Endothelial cell of umbilical vein (primary cell): ENCODE results near the gene AUTS2. TPM values are rescaled to one million over a fixed set of nuclear protein-coding genes. Genes with fewer than 3 reads are reported as not detected.

Source experiments
- BruUV-seq: library from RNA; stranded (reverse); fragments of 400-500 nt; replicated peaks from 2 replicates; lab custom pipeline; 2021; lab: Mats Ljungman, UMichigan
- CTCF ChIA-PET: fragments of 300-600, 350-600 bp; sonication (Branson Sonifier 250); formaldehyde crosslinking; loops from one replicate; lab custom pipeline; 2021; ENCODE audit warnings: antibody characterized with exemption, inconsistent platforms; lab: Charles Lee
- POLR2A ChIA-PET: fragments of 300-600, 350-600 bp; sonication (Branson Sonifier 250); formaldehyde crosslinking; loops from one replicate; lab custom pipeline; 2021; ENCODE audit warnings: antibody characterized with exemption, inconsistent platforms; lab: Charles Lee
- DNase-seq: peaks from one replicate; pipeline ENCODE4 v3.0.0-alpha.2; 2011; ENCODE audit warnings: low read depth, low spot score
- FAIRE-seq: peaks from 2 replicates; lab custom pipeline; 2011; peaks lifted over from hg19 to GRCh38; lab: Jason Lieb, UNC
- H2AFZ ChIP-seq: 2 replicates; pipeline ENCODE4 v1.6.0; 2012; ENCODE audit warnings: low read depth, low read length, control low read depth, inconsistent platforms
- H3K27ac ChIP-seq: 2 replicates; pipeline ENCODE4 v1.5.1; 2011; ENCODE audit warnings: low read depth, mild to moderate bottlenecking, control low read depth, low read length, moderate library complexity; ENCODE audit not compliant: insufficient read depth
- H3K27me3 ChIP-seq, 2 experiments: 2 replicates each; pipeline versions ENCODE4 v1.6.0 to v1.6.1; 2011; ENCODE audit warnings: low read length in 2 of 2, mixed read lengths in 1 of 2; ENCODE audit not compliant: control insufficient read depth in 2 of 2, insufficient read depth in 2 of 2
- H3K36me3 ChIP-seq, 2 experiments: 2 replicates in 1 of 2; 3 replicates in 1 of 2; pipeline ENCODE4 v1.5.1; 2011; ENCODE audit warnings: low read length in 2 of 2, mild to moderate bottlenecking in 1 of 2, moderate library complexity in 1 of 2; ENCODE audit not compliant: control insufficient read depth in 2 of 2, insufficient read depth in 2 of 2; ENCODE audit errors: extremely low read depth in 1 of 2
- H3K4me1 ChIP-seq: 3 replicates; pipeline ENCODE4 v1.5.1; 2011; ENCODE audit warnings: mild to moderate bottlenecking, low read length; ENCODE audit not compliant: control insufficient read depth, insufficient read depth; ENCODE audit errors: extremely low read depth
- H3K4me2 ChIP-seq: 2 replicates; pipeline ENCODE4 v1.6.1; 2011; ENCODE audit warnings: low read length, control low read depth, mixed read lengths; ENCODE audit not compliant: insufficient read depth
- H3K4me3 ChIP-seq, 3 experiments: fragments of 200-600 bp in 1 of 3; sonication (generic), shearing (Covaris generic) in 1 of 3; replicated peaks in 1 of 3; 2 replicates each; pipeline ENCODE4 v1.5.1; 2011 to 2016; ENCODE audit warnings: control low read depth in 3 of 3, low read length in 3 of 3, mild to moderate bottlenecking in 2 of 3, inconsistent platforms in 1 of 3, low read depth in 1 of 3, moderate library complexity in 1 of 3; ENCODE audit not compliant: insufficient read depth in 1 of 3
- H3K79me2 ChIP-seq: 2 replicates; pipeline ENCODE4 v1.6.0; 2012; ENCODE audit warnings: low read length, inconsistent platforms; ENCODE audit not compliant: control insufficient read depth, insufficient read depth
- H3K9ac ChIP-seq: replicated peaks from 2 replicates; pipeline ENCODE3; 2011; ENCODE audit warnings: low read length, control low read depth; ENCODE audit not compliant: insufficient read depth; ENCODE audit errors: extremely low read depth
- H3K9me1 ChIP-seq: replicated peaks from 3 replicates; pipeline ENCODE4 v1.6.0; 2011; ENCODE audit warnings: mild to moderate bottlenecking, low read length; ENCODE audit not compliant: control insufficient read depth, insufficient read depth; ENCODE audit errors: extremely low read depth
- H3K9me3 ChIP-seq: replicated peaks from 2 replicates; pipeline ENCODE4 v1.5.1; 2012; ENCODE audit warnings: low read length, inconsistent platforms; ENCODE audit not compliant: control insufficient read depth, insufficient read depth
- H4K20me1 ChIP-seq: replicated peaks from 2 replicates; pipeline ENCODE3; 2011; ENCODE audit warnings: mild to moderate bottlenecking, low read length; ENCODE audit not compliant: control insufficient read depth, insufficient read depth; ENCODE audit errors: extremely low read depth
- CTCF ChIP-seq, 2 donors: IDR thresholded peaks; 1 replicate in 1 of 2; 2 replicates in 1 of 2; pipeline ENCODE4 v1.5.1; 2011; ENCODE audit warnings: low read length in 2 of 2, mild to moderate bottlenecking in 2 of 2, moderate library complexity in 2 of 2, control low read depth in 1 of 2, inconsistent platforms in 1 of 2, low read depth in 1 of 2; ENCODE audit not compliant: insufficient read depth in 1 of 2; ENCODE audit errors: extremely low read depth in 1 of 2
- EZH2 ChIP-seq: IDR thresholded peaks from 2 replicates; pipeline ENCODE4 v1.6.1; 2012; ENCODE audit warnings: borderline replicate concordance, low read depth, mild to moderate bottlenecking, moderate library complexity, low read length, inconsistent platforms; ENCODE audit not compliant: severe bottlenecking
- FOS ChIP-seq: IDR thresholded peaks from 2 replicates; pipeline ENCODE4 v1.6.1; 2011; ENCODE audit warnings: mild to moderate bottlenecking, low read length, moderate library complexity, borderline replicate concordance; ENCODE audit not compliant: insufficient read depth
- GATA2 ChIP-seq: IDR thresholded peaks from 2 replicates; pipeline ENCODE4 v1.7.0; 2011; ENCODE audit warnings: low read depth, mild to moderate bottlenecking, moderate library complexity, mixed read lengths, low read length; ENCODE audit not compliant: insufficient read length, insufficient read depth
- JUN ChIP-seq: IDR thresholded peaks from 2 replicates; pipeline ENCODE4 v1.6.1; 2011; ENCODE audit warnings: borderline replicate concordance, low read depth; ENCODE audit not compliant: insufficient read length, insufficient read depth
- MAX ChIP-seq: IDR thresholded peaks from 2 replicates; pipeline ENCODE4 v1.6.1; 2011; ENCODE audit not compliant: insufficient read depth, insufficient read length
- MYC ChIP-seq: IDR thresholded peaks from one replicate; pipeline ENCODE4 v1.6.1; 2011; ENCODE audit warnings: mild to moderate bottlenecking, low read depth, low read length
- POLR2A ChIP-seq: IDR thresholded peaks from 2 replicates; pipeline ENCODE4 v1.6.1; 2012; ENCODE audit warnings: low read depth, mild to moderate bottlenecking, control low read depth, low read length
- POLR2AphosphoS5 ChIP-seq: IDR thresholded peaks from 2 replicates; pipeline ENCODE4 v1.6.1; 2012; ENCODE audit warnings: low read depth, mild to moderate bottlenecking, control low read depth, low read length, moderate library complexity; ENCODE audit not compliant: insufficient read depth
- dilution Hi-C: fragments of 300-500 bp; cut with MboI; formaldehyde crosslinking; loops from one replicate; pipeline ENCODE4 v1.15.0; 2019; ENCODE audit warnings: low sequenced_read_pairs; ENCODE audit not compliant: extremely low pct_ligation_motif_present
- intact Hi-C: fragments of 100-400 bp; cut with micrococcal nuclease; formaldehyde crosslinking; loops from one replicate; pipeline ENCODE4 v1.10.0; 2022
- polyA plus RNA-seq, 4 experiments: library from polyadenylated mRNA; depleted of rRNA in 3 of 4; stranded (reverse) in 3 of 4; unstranded in 1 of 4; fragments of >200 nt; gene quantifications; 2 replicates each; pipeline versions ENCODE4 v1.2.1 to v1.2.3, GENCODE V29; 2011 to 2012; ENCODE audit warnings: missing spikeins in 1 of 4
- total RNA-seq: library from RNA; stranded (reverse); gene quantifications from 2 replicates; pipeline ENCODE4 v1.2.3, GENCODE V29; 2021

Gene AUTS2
- total and polyA plus RNA-seq, 2 donors (not counting 3 experiments of a cell fraction or from before 2014, with no cell fraction given): 0.59 to 8.0 TPM

- intact Hi-C loops (no loop called here), dilution Hi-C loops (no loop called here)
- no peak for DNase-seq
- Histone ChIP-seq H4K20me1 (no peaks in the 10 kb centered on the region), H3K4me1 (no peaks in the 10 kb centered on the region), H3K36me3 (no peaks in the 10 kb centered on the region), H3K9ac (no peak overlapping the region), H2AFZ (no peak overlapping the region), H3K27me3 (no peaks in the 10 kb centered on the region), H3K9me1 (no peaks in the 10 kb centered on the region), H3K4me3 (no peak overlapping the region), H3K9me3 (no peaks in the 10 kb centered on the region), H3K4me2 (no peak overlapping the region), H3K79me2 (no peaks in the 10 kb centered on the region), H3K27ac (no peak overlapping the region)
- TF ChIP-seq EZH2 (no peak), FOS (no peak), POLR2A (no peak), MAX (no peak)
- FAIRE-seq: no peak
- no TSS peak for BruUV-seq
- CTCF ChIA-PET: no interaction called here
- POLR2A ChIA-PET: no interaction called here
These were observed 715.9 kb downstream of the AUTS2 start for GRCh38 chr7:70314221-70314620.

GRCh38 chr7:70316745-70317144 is 718.5 kb downstream of the AUTS2 start:
- TF ChIP-seq GATA2 (no peak), POLR2A (no peak), MAX (no peak), FOS (no peak), EZH2 (no peak), JUN (no peak), MYC (no peak), POLR2AphosphoS5 (no peak), CTCF (IDR thresholded peaks at IDR 0.05; ENCODE audit: extremely low read depth in 1 of 2, insufficient read depth in 1 of 2, low read depth in 1 of 2, low read length in 2 of 2) (no peak)
- no peaks in the 10 kb centered on the region for H3K9me1 ChIP-seq
- ChIA-PET POLR2A (no interaction called here), CTCF (no interaction called here)
- no peaks in the 10 kb centered on the region for H3K27me3 ChIP-seq
- BruUV-seq: no TSS peak
- H3K79me2 ChIP-seq: no peaks in the 10 kb centered on the region
- H2AFZ ChIP-seq: no peak overlapping the region
- DNase-seq: no peak
- H4K20me1 ChIP-seq: no peaks in the 10 kb centered on the region
- dilution Hi-C loops: no loop called here
- intact Hi-C loops: no loop called here
- H3K4me1 ChIP-seq: no peaks in the 10 kb centered on the region
- no peak overlapping the region for H3K27ac ChIP-seq
- H3K4me3 ChIP-seq: no peak overlapping the region
- no peak overlapping the region for H3K4me2 ChIP-seq
- FAIRE-seq: no peak
- no peaks in the 10 kb centered on the region for H3K36me3 ChIP-seq
- no peak overlapping the region for H3K9ac ChIP-seq
- H3K9me3 ChIP-seq: no peaks in the 10 kb centered on the region
